Esophagus squamous epithelium (tissue), 4 donors: Measurements from ENCODE around the gene MAN2A1.

Source experiments
- CTCF ChIP-seq, 6 experiments: fragments of 450-650 bp in 4 of 6; fragments of 200-600 bp in 2 of 6; sonication (generic) in 2 of 6; IDR thresholded peaks; one replicate each; pipeline ENCODE4 v1.5.1; 2016 to 2019; ENCODE audit warnings: antibody characterized with exemption in 6 of 6, mild to moderate bottlenecking in 4 of 6, moderate library complexity in 4 of 6
- POLR2A ChIP-seq, 4 donors: fragments of 450-650 bp; IDR thresholded peaks; one replicate each; pipeline ENCODE4 v1.6.1; 2017; ENCODE audit warnings: antibody characterized with exemption in 4 of 4, mild to moderate bottlenecking in 4 of 4, moderate library complexity in 3 of 4

DNA sequence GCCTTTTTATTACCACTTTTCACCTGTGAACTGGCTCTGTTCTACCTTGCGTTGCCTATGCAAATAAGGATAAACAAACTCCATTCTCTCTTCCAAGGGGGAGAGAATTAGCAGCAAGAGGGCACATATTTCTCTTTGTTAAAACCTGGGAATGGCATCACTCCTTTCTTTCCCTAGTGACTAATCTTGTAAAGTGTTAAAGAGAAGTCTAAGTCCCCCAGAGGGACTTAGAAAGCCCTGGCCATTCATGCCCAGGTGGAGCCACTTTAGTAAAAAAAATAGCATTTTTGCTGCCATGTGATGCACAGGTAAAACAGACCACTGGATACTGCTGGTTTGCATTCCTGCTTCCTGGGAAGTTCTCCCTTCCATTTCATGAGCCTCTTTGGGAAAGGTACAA lies 148.4 kb downstream of the MAN2A1 start:
- TF ChIP-seq CTCF (IDR thresholded peaks at IDR 0.05) (no peak), POLR2A (IDR thresholded peaks at IDR 0.05) (no peak)
